WTC11 (cell line): ENCODE data around the gene TET3. TPM values are rescaled to one million over a fixed set of nuclear protein-coding genes. Genes with fewer than 3 reads are reported as not detected.

Source experiments
- ATAC-seq: fragments of 200-7000 bp; cut with Tn5 transposase; 2 replicates; pipeline ENCODE4 v1.10.0; 2021; ENCODE audit warnings: mild to moderate bottlenecking, moderate library complexity
- CTCF ChIA-PET: fragments of 300-600 bp; sonication (Branson Sonifier 250); formaldehyde crosslinking; loops from one replicate; lab custom pipeline; 2021; ENCODE audit warnings: antibody characterized with exemption; lab: Charles Lee
- POLR2A ChIA-PET: fragments of 350-600 bp; sonication (Branson Sonifier 250); formaldehyde crosslinking; loops from one replicate; lab custom pipeline; 2021; ENCODE audit warnings: antibody characterized with exemption; lab: Charles Lee
- DNase-seq: peaks from one replicate; pipeline ENCODE4 v3.0.0; 2021; ENCODE audit warnings: low spot score
- H3K27ac Mint-ChIP-seq: 2 replicates; pipeline ENCODE4 v1.8.0; 2021; ENCODE audit warnings: mixed read lengths
- H3K27me3 Mint-ChIP-seq: 2 replicates; pipeline ENCODE4 v1.8.0; 2021; ENCODE audit warnings: low read depth, mild to moderate bottlenecking, moderate library complexity, mixed read lengths
- H3K36me3 Mint-ChIP-seq: 2 replicates; pipeline ENCODE4 v1.8.0; 2021; ENCODE audit warnings: mixed read lengths
- H3K4me1 Mint-ChIP-seq: 2 replicates; pipeline ENCODE4 v1.8.0; 2022; ENCODE audit warnings: mixed read lengths
- H3K4me3 Mint-ChIP-seq: 2 replicates; pipeline ENCODE4 v1.8.0; 2021; ENCODE audit warnings: mild to moderate bottlenecking, moderate library complexity, mixed read lengths
- H3K9me3 Mint-ChIP-seq: 2 replicates; pipeline ENCODE4 v1.8.0; 2021; ENCODE audit warnings: mixed read lengths
- CREM ChIP-seq: sonication (generic); formaldehyde crosslinking; IDR thresholded peaks from 2 replicates; pipeline ENCODE4 v1.8.1; 2022; ENCODE audit warnings: mild to moderate bottlenecking, missing genetic modification reagents, moderate library complexity
- ELF4 ChIP-seq: sonication (generic); formaldehyde crosslinking; IDR thresholded peaks from 2 replicates; pipeline ENCODE4 v1.8.1; 2022; ENCODE audit warnings: low read depth, mild to moderate bottlenecking, moderate library complexity, missing genetic modification reagents
- ESRRA ChIP-seq: sonication (generic); formaldehyde crosslinking; IDR thresholded peaks from 2 replicates; pipeline ENCODE4 v1.8.1; 2022; ENCODE audit warnings: mild to moderate bottlenecking, missing genetic modification reagents, borderline replicate concordance
- GABPB1 ChIP-seq: sonication (generic); formaldehyde crosslinking; IDR thresholded peaks from 2 replicates; pipeline ENCODE4 v1.8.1; 2023; ENCODE audit warnings: mild to moderate bottlenecking, missing genetic modification reagents
- NR2C2 ChIP-seq: sonication (generic); formaldehyde crosslinking; IDR thresholded peaks from 2 replicates; pipeline ENCODE4 v1.8.0; 2022; ENCODE audit warnings: mild to moderate bottlenecking, missing genetic modification reagents
- ZNF396 ChIP-seq: fragments of 250-450 bp; sonication (Bioruptor Pico); IDR thresholded peaks from 2 replicates; pipeline ENCODE4 v1.8.0; 2021; ENCODE audit warnings: mild to moderate bottlenecking, moderate library complexity, borderline replicate concordance
- ZNF671 ChIP-seq: fragments of 250-450 bp; sonication (Bioruptor Pico); IDR thresholded peaks from 2 replicates; pipeline ENCODE4 v1.8.0; 2021; ENCODE audit warnings: mild to moderate bottlenecking
- total RNA-seq: library from RNA; stranded (reverse); gene quantifications from 3 replicates; pipeline ENCODE4 v1.2.3, GENCODE V29; 2021
- TF ChIP-seq, protein P1 (sequence below): fragments of 250-450 bp; sonication (Bioruptor Pico); IDR thresholded peaks from 2 replicates; pipeline ENCODE4 v1.9.0; 2021; ENCODE audit warnings: mild to moderate bottlenecking, borderline replicate concordance
- TF ChIP-seq, protein P2 (sequence below): sonication (generic); formaldehyde crosslinking; IDR thresholded peaks from 2 replicates; pipeline ENCODE4 v1.8.1; 2023; ENCODE audit warnings: mild to moderate bottlenecking, moderate library complexity, missing genetic modification reagents
- TF ChIP-seq, protein P3 (sequence below): fragments of 250-450 bp; sonication (Bioruptor Pico); IDR thresholded peaks from 2 replicates; pipeline ENCODE4 v1.8.0; 2021; ENCODE audit warnings: mild to moderate bottlenecking
- TF ChIP-seq, protein P4 (sequence below): sonication (generic); formaldehyde crosslinking; IDR thresholded peaks from 2 replicates; pipeline ENCODE4 v1.8.1; 2022; ENCODE audit warnings: mild to moderate bottlenecking, missing genetic modification reagents, moderate library complexity, borderline replicate concordance
- TF ChIP-seq, protein P5 (sequence below): sonication (generic); formaldehyde crosslinking; IDR thresholded peaks from 2 replicates; pipeline ENCODE4 v1.8.0; 2022; ENCODE audit warnings: missing genetic modification reagents
- TF ChIP-seq, protein P6 (sequence below): sonication (generic); formaldehyde crosslinking; IDR thresholded peaks from 2 replicates; pipeline ENCODE4 v1.8.1; 2022; ENCODE audit warnings: missing genetic modification reagents, borderline replicate concordance
- TF ChIP-seq, protein P7 (sequence below): sonication (generic); formaldehyde crosslinking; IDR thresholded peaks from 2 replicates; pipeline ENCODE4 v1.8.0; 2023; ENCODE audit warnings: mild to moderate bottlenecking, missing genetic modification reagents

The TET3 gene
- total RNA-seq, 1 experiment from 2014 or later, result 19.3 TPM

DNA sequence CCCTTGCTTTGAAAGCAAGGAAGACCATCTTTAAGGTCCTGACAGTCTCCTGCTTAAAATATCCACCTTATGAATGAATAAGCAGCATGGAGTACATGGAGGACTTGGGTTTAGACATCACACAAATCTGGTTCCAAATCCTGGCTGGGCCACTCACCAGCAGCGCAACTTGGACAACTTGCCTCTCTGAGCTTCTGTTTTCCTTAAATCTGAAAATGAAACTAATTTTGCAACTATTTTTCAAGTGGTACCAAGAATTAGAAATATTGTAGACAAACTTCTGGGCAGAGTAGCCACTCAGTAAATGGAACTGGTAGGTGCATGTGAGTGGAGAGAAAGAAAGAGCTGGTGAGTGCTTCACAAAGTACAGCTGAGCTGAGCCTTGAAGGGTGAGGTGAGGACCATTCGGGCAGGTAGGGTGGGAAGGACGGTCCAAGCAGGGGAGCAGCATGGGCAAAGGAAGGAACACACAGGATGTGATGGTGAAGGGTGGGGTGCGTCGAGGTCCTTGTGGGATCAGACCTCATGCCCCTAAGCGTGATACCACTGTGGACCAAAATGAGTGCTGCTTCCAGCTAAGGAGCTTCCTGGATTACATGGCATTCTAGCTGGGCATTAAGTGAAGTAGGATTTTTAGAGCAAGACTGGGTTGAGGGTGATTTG, 14.4 kb upstream of the TET3 start:
- Mint-ChIP-seq H3K27me3 (no peaks in the 10 kb centered on the region; the same call in 1 of the 2 replicates), H3K4me1 (peaks cover 15% of the 10 kb centered on the region), H3K9me3 (no peaks in the 10 kb centered on the region), H3K4me3 (no peak overlapping the region), H3K36me3 (no peaks in the 10 kb centered on the region), H3K27ac (no peak overlapping the region)
- POLR2A ChIA-PET, result no interaction called here
- TF ChIP-seq, protein P1, sequence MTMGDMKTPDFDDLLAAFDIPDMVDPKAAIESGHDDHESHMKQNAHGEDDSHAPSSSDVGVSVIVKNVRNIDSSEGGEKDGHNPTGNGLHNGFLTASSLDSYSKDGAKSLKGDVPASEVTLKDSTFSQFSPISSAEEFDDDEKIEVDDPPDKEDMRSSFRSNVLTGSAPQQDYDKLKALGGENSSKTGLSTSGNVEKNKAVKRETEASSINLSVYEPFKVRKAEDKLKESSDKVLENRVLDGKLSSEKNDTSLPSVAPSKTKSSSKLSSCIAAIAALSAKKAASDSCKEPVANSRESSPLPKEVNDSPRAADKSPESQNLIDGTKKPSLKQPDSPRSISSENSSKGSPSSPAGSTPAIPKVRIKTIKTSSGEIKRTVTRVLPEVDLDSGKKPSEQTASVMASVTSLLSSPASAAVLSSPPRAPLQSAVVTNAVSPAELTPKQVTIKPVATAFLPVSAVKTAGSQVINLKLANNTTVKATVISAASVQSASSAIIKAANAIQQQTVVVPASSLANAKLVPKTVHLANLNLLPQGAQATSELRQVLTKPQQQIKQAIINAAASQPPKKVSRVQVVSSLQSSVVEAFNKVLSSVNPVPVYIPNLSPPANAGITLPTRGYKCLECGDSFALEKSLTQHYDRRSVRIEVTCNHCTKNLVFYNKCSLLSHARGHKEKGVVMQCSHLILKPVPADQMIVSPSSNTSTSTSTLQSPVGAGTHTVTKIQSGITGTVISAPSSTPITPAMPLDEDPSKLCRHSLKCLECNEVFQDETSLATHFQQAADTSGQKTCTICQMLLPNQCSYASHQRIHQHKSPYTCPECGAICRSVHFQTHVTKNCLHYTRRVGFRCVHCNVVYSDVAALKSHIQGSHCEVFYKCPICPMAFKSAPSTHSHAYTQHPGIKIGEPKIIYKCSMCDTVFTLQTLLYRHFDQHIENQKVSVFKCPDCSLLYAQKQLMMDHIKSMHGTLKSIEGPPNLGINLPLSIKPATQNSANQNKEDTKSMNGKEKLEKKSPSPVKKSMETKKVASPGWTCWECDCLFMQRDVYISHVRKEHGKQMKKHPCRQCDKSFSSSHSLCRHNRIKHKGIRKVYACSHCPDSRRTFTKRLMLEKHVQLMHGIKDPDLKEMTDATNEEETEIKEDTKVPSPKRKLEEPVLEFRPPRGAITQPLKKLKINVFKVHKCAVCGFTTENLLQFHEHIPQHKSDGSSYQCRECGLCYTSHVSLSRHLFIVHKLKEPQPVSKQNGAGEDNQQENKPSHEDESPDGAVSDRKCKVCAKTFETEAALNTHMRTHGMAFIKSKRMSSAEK (CRISPR knock-in tag), result no peak
- TF ChIP-seq NR2C2 (CRISPR knock-in tag), result no peak
- TF ChIP-seq, protein P2, sequence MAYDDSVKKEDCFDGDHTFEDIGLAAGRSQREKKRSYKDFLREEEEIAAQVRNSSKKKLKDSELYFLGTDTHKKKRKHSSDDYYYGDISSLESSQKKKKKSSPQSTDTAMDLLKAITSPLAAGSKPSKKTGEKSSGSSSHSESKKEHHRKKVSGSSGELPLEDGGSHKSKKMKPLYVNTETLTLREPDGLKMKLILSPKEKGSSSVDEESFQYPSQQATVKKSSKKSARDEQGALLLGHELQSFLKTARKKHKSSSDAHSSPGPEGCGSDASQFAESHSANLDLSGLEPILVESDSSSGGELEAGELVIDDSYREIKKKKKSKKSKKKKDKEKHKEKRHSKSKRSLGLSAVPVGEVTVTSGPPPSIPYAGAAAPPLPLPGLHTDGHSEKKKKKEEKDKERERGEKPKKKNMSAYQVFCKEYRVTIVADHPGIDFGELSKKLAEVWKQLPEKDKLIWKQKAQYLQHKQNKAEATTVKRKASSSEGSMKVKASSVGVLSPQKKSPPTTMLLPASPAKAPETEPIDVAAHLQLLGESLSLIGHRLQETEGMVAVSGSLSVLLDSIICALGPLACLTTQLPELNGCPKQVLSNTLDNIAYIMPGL (CRISPR knock-in tag), result no peak
- TF ChIP-seq, protein P3, sequence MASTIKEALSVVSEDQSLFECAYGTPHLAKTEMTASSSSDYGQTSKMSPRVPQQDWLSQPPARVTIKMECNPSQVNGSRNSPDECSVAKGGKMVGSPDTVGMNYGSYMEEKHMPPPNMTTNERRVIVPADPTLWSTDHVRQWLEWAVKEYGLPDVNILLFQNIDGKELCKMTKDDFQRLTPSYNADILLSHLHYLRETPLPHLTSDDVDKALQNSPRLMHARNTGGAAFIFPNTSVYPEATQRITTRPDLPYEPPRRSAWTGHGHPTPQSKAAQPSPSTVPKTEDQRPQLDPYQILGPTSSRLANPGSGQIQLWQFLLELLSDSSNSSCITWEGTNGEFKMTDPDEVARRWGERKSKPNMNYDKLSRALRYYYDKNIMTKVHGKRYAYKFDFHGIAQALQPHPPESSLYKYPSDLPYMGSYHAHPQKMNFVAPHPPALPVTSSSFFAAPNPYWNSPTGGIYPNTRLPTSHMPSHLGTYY (CRISPR knock-in tag), result no peak
- no peak for TF ChIP-seq CREM (CRISPR knock-in tag)
- no peak for ATAC-seq
- DNase-seq, result no peak
- CTCF ChIA-PET, result interaction anchor here (0.6 to 1.1 kb wide), 5 partner anchors 49 to 306 kb away, joined by 3 to 5 read pairs (median 3); no protein-coding TSS in a partner anchor

DNA sequence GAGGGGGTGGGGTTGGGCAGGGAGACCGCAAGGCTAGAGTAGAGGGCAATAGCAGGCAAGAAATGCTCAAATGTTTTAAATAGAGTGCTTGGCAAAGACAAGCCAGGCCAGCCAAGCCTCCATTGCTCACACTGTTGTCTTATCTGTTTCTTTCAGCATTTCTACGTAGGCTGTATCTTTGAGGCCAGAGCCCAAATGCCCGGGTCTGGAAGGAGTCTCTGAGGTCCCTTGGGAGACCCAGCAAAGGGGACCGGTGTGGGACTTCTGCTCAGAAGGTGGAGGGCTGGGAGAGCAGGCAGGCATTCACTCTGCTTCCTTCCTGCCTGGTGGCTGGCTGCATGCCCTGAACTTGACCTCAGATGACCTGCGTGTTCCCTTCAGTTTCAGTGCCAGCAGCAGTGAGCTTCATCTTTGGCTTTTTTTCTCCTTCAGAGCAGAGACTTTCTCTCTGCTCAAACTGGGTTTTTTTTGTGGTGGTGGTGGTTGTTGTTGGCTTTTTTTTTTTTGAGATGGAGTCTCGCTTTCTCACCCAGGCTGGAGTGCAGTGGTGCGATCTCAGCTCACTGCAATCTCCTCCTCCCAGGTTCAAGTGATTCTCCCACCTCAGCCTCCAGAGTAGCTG, 13.7 kb upstream of the TET3 start:
- ATAC-seq (no peak; the same call in 1 of the 2 replicates), DNase-seq (peak; percentile 20)
- POLR2A ChIA-PET, result no interaction called here
- peaks cover 15% of the 10 kb centered on the region for H3K4me1 Mint-ChIP-seq
- no peaks in the 10 kb centered on the region for H3K9me3 Mint-ChIP-seq
- no peaks in the 10 kb centered on the region for H3K36me3 Mint-ChIP-seq
- H3K27ac Mint-ChIP-seq, result no peak overlapping the region
- CTCF ChIA-PET, result interaction anchor here (0.6 to 1.1 kb wide), 5 partner anchors 50 to 305 kb away, joined by 3 to 5 read pairs (median 3); no protein-coding TSS in a partner anchor
- H3K4me3 Mint-ChIP-seq, result no peak overlapping the region
- H3K27me3 Mint-ChIP-seq, result no peaks in the 10 kb centered on the region; the same call in 1 of the 2 replicates
- TF ChIP-seq, protein P4, sequence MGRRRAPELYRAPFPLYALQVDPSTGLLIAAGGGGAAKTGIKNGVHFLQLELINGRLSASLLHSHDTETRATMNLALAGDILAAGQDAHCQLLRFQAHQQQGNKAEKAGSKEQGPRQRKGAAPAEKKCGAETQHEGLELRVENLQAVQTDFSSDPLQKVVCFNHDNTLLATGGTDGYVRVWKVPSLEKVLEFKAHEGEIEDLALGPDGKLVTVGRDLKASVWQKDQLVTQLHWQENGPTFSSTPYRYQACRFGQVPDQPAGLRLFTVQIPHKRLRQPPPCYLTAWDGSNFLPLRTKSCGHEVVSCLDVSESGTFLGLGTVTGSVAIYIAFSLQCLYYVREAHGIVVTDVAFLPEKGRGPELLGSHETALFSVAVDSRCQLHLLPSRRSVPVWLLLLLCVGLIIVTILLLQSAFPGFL (CRISPR knock-in tag), result no peak
- TF ChIP-seq, protein P5, sequence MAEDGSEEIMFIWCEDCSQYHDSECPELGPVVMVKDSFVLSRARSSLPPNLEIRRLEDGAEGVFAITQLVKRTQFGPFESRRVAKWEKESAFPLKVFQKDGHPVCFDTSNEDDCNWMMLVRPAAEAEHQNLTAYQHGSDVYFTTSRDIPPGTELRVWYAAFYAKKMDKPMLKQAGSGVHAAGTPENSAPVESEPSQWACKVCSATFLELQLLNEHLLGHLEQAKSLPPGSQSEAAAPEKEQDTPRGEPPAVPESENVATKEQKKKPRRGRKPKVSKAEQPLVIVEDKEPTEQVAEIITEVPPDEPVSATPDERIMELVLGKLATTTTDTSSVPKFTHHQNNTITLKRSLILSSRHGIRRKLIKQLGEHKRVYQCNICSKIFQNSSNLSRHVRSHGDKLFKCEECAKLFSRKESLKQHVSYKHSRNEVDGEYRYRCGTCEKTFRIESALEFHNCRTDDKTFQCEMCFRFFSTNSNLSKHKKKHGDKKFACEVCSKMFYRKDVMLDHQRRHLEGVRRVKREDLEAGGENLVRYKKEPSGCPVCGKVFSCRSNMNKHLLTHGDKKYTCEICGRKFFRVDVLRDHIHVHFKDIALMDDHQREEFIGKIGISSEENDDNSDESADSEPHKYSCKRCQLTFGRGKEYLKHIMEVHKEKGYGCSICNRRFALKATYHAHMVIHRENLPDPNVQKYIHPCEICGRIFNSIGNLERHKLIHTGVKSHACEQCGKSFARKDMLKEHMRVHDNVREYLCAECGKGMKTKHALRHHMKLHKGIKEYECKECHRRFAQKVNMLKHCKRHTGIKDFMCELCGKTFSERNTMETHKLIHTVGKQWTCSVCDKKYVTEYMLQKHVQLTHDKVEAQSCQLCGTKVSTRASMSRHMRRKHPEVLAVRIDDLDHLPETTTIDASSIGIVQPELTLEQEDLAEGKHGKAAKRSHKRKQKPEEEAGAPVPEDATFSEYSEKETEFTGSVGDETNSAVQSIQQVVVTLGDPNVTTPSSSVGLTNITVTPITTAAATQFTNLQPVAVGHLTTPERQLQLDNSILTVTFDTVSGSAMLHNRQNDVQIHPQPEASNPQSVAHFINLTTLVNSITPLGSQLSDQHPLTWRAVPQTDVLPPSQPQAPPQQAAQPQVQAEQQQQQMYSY, result no peak
- TF ChIP-seq CREM (CRISPR knock-in tag), result no peak
- TF ChIP-seq ZNF671 (CRISPR knock-in tag), result no peak
- no peak for TF ChIP-seq GABPB1
- TF ChIP-seq, protein P6, sequence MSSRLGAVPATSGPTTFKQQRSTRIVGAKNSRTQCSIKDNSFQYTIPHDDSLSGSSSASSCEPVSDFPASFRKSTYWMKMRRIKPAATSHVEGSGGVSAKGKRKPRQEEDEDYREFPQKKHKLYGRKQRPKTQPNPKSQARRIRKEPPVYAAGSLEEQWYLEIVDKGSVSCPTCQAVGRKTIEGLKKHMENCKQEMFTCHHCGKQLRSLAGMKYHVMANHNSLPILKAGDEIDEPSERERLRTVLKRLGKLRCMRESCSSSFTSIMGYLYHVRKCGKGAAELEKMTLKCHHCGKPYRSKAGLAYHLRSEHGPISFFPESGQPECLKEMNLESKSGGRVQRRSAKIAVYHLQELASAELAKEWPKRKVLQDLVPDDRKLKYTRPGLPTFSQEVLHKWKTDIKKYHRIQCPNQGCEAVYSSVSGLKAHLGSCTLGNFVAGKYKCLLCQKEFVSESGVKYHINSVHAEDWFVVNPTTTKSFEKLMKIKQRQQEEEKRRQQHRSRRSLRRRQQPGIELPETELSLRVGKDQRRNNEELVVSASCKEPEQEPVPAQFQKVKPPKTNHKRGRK (CRISPR knock-in tag), result no peak
- TF ChIP-seq, protein P7, sequence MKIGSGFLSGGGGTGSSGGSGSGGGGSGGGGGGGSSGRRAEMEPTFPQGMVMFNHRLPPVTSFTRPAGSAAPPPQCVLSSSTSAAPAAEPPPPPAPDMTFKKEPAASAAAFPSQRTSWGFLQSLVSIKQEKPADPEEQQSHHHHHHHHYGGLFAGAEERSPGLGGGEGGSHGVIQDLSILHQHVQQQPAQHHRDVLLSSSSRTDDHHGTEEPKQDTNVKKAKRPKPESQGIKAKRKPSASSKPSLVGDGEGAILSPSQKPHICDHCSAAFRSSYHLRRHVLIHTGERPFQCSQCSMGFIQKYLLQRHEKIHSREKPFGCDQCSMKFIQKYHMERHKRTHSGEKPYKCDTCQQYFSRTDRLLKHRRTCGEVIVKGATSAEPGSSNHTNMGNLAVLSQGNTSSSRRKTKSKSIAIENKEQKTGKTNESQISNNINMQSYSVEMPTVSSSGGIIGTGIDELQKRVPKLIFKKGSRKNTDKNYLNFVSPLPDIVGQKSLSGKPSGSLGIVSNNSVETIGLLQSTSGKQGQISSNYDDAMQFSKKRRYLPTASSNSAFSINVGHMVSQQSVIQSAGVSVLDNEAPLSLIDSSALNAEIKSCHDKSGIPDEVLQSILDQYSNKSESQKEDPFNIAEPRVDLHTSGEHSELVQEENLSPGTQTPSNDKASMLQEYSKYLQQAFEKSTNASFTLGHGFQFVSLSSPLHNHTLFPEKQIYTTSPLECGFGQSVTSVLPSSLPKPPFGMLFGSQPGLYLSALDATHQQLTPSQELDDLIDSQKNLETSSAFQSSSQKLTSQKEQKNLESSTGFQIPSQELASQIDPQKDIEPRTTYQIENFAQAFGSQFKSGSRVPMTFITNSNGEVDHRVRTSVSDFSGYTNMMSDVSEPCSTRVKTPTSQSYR, result no peak
- TF ChIP-seq ELF4 (CRISPR knock-in tag), result no peak
- TF ChIP-seq ZNF396 (CRISPR knock-in tag), result no peak
- TF ChIP-seq ESRRA, result no peak
